Epithelial cell of esophagus (primary cell): ENCODE results near the gene GPR37L1.

Experiments
- DNase-seq: peaks from one replicate; pipeline ENCODE4 v3.0.0; 2010; ENCODE audit warnings: low read depth
- H3K4me3 ChIP-seq: 2 replicates; pipeline ENCODE4 v1.5.1; 2011; ENCODE audit warnings: mild to moderate bottlenecking, low read length, control low read depth
- CTCF ChIP-seq: IDR thresholded peaks from 2 replicates; pipeline ENCODE4 v1.5.1; 2011; ENCODE audit warnings: low read depth, mild to moderate bottlenecking, low read length, control low read depth, inconsistent platforms; ENCODE audit not compliant: insufficient read depth; ENCODE audit errors: missing control alignments

The GPR37L1 gene

GRCh38 chr1:202129453-202130296, 7.0 kb downstream of the GPR37L1 start:
- no peak for TF ChIP-seq CTCF
- no peak for DNase-seq
- no peak overlapping the region for H3K4me3 ChIP-seq

- H3K4me3 ChIP-seq: no peak overlapping the region
- TF ChIP-seq CTCF: no peak
Measured at GRCh38 chr1:202130297-202130721, 7.6 kb downstream of the GPR37L1 start.

GRCh38 chr1:202130816-202131522, 8.3 kb downstream of the GPR37L1 start:
- TF ChIP-seq CTCF: no peak
- no peak for DNase-seq
- no peak overlapping the region for H3K4me3 ChIP-seq

More at GRCh38 chr1:202130297-202130721, 7.6 kb downstream of the GPR37L1 start:
- no peak for DNase-seq

GRCh38 chr1:202131956-202132821, 9.5 kb downstream of the GPR37L1 start:
- peak; percentile 42 for DNase-seq
- no peak for TF ChIP-seq CTCF
- no peak overlapping the region for H3K4me3 ChIP-seq

- DNase-seq: no peak
- H3K4me3 ChIP-seq: no peak overlapping the region
- peak; percentile 3 for TF ChIP-seq CTCF
Measured at GRCh38 chr1:202133001-202133400, 10.3 kb downstream of the GPR37L1 start.

GRCh38 chr1:202133496-202133895, 10.8 kb downstream of the GPR37L1 start:
- no peak for TF ChIP-seq CTCF
- DNase-seq: no peak
- no peak overlapping the region for H3K4me3 ChIP-seq
